Stimulated activated CD4-positive, alpha-beta T cell treated with anti-CD3 and anti-CD28 coated beads, Interleukin-15, amount 100 ng/mL, for 48 hours (primary cell): ENCODE results near the gene DIAPH2.
"Not testable (repeated sequence)": the region's sequence is repeated elsewhere in the genome, so short reads cannot be mapped to it uniquely, and the experiment has no call there.

ENCODE experiments used
- DNase-seq, 2 donors: peaks; one replicate each; pipeline ENCODE4 v3.0.0-alpha.2; 2020; ENCODE audit warnings: low read depth in 2 of 2

Gene DIAPH2

GRCh38 chrX:96824166-96824565 is 139.5 kb downstream of the DIAPH2 start:
- no peak for DNase-seq

GRCh38 chrX:96833333-96833732 is 148.7 kb downstream of the DIAPH2 start:
- DNase-seq, result no peak

- no peak for DNase-seq
Measured at GRCh38 chrX:96834137-96834536, 149.5 kb downstream of the DIAPH2 start.

GRCh38 chrX:96835660-96836289 is 151.1 kb downstream of the DIAPH2 start:
- DNase-seq, result no peak

GRCh38 chrX:96837808-96838207 is 153.2 kb downstream of the DIAPH2 start:
- no peak for DNase-seq

- DNase-seq, result no peak
Measured at GRCh38 chrX:96838537-96838936, 153.9 kb downstream of the DIAPH2 start.

GRCh38 chrX:96841325-96841724 is 156.7 kb downstream of the DIAPH2 start:
- no peak for DNase-seq

- DNase-seq, result not testable (repeated sequence)
Measured at GRCh38 chrX:96841866-96842265, 157.2 kb downstream of the DIAPH2 start.

GRCh38 chrX:96843566-96843965 is 158.9 kb downstream of the DIAPH2 start:
- no peak for DNase-seq

GRCh38 chrX:96846841-96847240 is 162.2 kb downstream of the DIAPH2 start:
- no peak for DNase-seq

GRCh38 chrX:96859422-96859821 is 174.8 kb downstream of the DIAPH2 start:
- DNase-seq, result not testable (repeated sequence)

- no peak for DNase-seq
Measured at GRCh38 chrX:96861218-96861617, 176.6 kb downstream of the DIAPH2 start.

GRCh38 chrX:96861661-96862060 is 177.0 kb downstream of the DIAPH2 start:
- DNase-seq, result no peak

- no peak for DNase-seq
Measured at GRCh38 chrX:96883608-96884007, 199.0 kb downstream of the DIAPH2 start, which contains the start of gene RPA4. TSS of gene RPA4 (plus strand) at chrX:96883908. CDS start at chrX:96884311, 403 bp downstream.

GRCh38 chrX:96884027-96884426 is 199.4 kb downstream of the DIAPH2 start:
- DNase-seq, result no peak

GRCh38 chrX:96889726-96890125 is 205.1 kb downstream of the DIAPH2 start:
- no peak for DNase-seq

- no peak for DNase-seq
Measured at GRCh38 chrX:96906741-96907140, 222.1 kb downstream of the DIAPH2 start.

- no peak for DNase-seq
Measured at GRCh38 chrX:96907516-96908272, 223.1 kb downstream of the DIAPH2 start.

- DNase-seq, result no peak
Measured at GRCh38 chrX:96909291-96909690, 224.6 kb downstream of the DIAPH2 start.

- DNase-seq, result no peak
Measured at GRCh38 chrX:96918864-96919263, 234.2 kb downstream of the DIAPH2 start.

GRCh38 chrX:96919672-96920071 is 235.0 kb downstream of the DIAPH2 start:
- no peak for DNase-seq

- no peak for DNase-seq
Measured at GRCh38 chrX:96924581-96924980, 239.9 kb downstream of the DIAPH2 start.

GRCh38 chrX:96929036-96929435 is 244.4 kb downstream of the DIAPH2 start:
- DNase-seq, result no peak
